ENCODE data around the gene SLC39A9.

The SLC39A9 gene

GRCh38 chr14:69424149-69424923 lies 25.8 kb downstream of the SLC39A9 start:
- DNase-seq (ENCODE audit: low read depth in 2 of 2): no peak

- DNase-seq (ENCODE audit: low read depth in 2 of 2): no peak
Measured at GRCh38 chr14:69427596-69427995, 29.1 kb downstream of the SLC39A9 start.

DNA sequence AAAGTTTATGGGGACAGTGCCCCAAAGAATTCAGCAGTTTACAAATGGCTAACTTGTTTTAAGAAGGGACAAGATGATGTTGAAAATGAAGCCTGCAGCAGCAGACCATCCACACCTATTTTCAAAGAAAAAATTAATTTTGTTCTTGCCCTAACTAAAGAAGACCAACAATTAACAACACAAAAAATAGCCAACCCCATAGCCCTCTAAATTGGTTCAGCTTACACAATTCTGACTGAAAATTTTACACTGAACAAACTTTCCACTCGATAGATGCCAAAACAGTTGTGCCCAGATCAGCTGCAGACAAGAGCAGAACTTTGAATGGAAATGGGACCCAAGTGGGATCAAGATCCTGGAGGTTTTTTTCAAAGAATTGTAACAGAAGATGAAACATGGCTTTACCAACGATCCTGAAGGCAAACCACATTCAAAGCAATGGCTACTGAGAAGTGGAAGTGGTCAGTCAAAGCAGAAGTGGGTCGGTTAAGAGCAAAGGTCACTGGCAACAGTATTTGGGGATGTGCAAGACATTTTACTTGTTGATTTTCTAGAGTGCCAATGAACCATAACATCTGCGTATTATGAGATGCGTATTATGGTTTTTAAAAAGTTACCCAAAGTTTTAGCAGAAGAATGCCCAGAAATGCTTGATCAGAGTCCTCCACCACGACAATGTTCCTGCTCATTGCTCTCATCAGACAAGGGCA lies 30.0 kb downstream of the SLC39A9 start:
- no peak for DNase-seq (ENCODE audit: low read depth in 2 of 2)

DNA sequence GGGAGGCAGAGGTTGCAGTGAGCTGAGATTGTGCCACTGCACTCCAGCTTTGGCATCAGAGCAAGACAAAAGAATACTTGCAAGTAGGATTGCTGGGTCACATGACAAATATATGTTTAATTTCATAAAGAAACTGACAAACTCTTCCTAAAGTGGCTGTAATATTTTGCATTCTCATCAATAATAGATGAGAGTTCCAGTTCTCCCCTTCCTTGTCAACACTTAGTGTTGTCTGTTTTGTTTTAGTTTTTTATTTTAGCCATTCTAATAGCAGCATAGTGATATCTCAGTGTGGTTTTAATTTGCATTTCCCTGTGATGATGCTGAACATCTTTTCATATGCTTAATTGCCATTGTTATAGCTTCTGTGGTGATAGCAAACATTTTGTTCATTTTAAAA lies 31.2 kb downstream of the SLC39A9 start:
- no peak for DNase-seq (ENCODE audit: low read depth in 2 of 2)

DNA sequence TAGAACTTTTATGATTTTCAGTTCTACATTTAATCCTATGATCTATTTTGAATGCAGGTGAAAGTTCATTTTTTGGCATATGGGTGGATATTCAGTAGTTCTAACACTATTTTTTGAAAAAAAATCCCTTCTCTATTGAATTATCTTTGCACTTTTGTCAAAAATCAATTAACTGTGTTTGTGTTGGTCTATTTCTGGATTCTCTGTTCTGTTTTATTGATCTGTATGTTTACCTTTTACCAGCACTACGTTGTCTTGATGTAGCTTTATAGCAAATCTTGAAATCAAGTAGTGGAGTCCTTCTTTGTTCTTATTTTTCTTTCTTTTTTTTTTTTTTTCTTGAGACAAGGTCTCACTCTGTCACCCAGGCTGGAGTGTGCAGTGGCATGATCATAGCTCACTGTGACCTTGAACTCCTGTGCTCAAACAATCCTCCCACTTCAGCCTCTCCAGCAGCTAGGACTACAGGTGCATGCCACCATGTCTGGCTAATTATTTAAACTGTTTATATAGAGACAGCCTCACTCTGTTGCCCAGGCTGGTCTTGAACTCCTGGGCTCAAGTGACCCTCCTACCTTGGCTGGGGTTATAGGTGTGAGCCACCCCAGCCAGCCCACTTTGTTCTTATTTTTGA lies 31.9 kb downstream of the SLC39A9 start:
- no peak for DNase-seq (ENCODE audit: low read depth in 2 of 2)

- DNase-seq (ENCODE audit: low read depth in 2 of 2): no peak
Measured at GRCh38 chr14:69432364-69432763, 33.9 kb downstream of the SLC39A9 start.

DNA sequence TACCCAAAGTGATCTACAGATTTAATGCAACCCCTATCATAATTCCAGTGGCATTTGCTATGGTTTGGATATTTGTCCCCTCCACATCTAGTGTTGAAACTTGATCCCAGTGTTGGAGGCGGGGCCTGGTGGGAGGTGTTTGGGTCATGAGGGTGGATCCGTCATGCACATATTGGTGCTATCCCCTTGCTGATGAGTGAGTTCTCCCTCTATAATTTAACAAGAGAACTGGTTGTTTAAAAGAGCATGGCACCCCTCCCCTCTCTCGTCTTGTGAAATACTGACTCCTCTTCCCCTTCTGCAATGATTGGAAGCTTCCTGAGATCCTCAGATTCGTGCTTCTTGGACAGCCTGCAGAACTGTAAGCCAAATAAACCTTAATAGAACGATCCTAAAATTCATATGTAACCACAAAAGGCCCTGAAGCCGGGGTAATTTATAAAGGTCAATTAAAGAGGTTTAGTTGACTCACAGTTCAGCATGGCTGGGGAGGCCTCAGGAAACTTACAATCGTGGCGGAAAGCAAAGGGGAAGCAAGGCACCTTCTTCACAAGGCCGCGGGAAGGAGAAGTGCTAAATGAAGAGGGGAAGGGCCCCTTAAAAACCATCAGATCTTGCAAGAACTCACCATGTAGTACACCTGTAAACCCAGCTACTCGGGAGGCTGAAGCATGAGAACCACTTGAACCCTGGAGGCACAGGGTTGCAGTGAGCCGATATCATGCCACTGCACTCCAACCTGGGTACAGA lies 41.2 kb downstream of the SLC39A9 start:
- DNase-seq (ENCODE audit: low read depth in 2 of 2): no peak

DNA sequence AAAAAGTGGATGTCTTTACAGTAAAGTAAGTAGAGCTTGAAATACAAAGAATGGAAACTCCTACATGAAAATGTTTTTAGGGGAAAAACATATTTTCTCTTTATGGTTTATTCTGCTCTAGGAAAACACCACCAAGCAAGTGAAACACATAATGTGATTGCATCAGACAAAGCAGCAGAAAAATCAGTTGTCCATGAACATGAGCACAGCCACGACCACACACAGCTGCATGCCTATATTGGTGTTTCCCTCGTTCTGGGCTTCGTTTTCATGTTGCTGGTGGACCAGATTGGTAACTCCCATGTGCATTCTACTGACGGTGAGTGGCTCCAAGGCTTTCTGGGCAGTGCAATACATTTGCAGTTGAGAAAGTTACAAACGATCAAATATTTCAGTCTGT lies 43.5 kb downstream of the SLC39A9 start:
- DNase-seq (ENCODE audit: low read depth in 2 of 2): no peak

DNA sequence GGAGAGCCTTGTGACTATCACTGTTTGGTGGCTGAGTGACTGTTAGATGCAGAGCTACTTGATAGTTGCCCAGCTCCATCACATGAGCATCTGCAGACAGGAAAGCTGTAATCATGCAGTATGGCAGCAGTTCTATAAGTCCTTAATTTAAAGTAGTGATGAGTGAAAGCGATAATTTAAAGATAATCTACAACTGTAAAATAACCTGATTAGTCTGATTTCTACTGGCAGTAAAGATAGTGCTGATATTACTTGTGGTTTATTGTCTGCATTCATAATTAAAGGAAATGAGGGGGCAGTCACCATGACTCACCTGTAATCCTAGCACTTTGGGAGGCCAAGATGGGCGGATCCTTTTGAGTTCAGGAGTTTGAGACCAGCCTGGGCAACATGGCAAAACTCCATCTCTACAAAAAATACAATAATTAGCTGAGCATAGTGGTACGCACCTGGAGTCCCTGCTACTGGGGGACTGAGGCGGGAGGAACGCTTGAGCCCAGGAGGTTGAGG lies 44.9 kb downstream of the SLC39A9 start:
- no peak for DNase-seq (ENCODE audit: low read depth in 2 of 2)

- no peak for DNase-seq (ENCODE audit: low read depth in 2 of 2)
Measured at GRCh38 chr14:69449216-69449615, 50.7 kb downstream of the SLC39A9 start.

- no peak for DNase-seq (ENCODE audit: low read depth in 2 of 2)
Measured at GRCh38 chr14:69451941-69452340, 53.4 kb downstream of the SLC39A9 start.

- no peak for DNase-seq (ENCODE audit: low read depth in 2 of 2)
Measured at GRCh38 chr14:69458350-69458749, 59.9 kb downstream of the SLC39A9 start.

GRCh38 chr14:69459122-69459521 lies 60.6 kb downstream of the SLC39A9 start:
- no peak for DNase-seq (ENCODE audit: low read depth in 2 of 2)

DNA sequence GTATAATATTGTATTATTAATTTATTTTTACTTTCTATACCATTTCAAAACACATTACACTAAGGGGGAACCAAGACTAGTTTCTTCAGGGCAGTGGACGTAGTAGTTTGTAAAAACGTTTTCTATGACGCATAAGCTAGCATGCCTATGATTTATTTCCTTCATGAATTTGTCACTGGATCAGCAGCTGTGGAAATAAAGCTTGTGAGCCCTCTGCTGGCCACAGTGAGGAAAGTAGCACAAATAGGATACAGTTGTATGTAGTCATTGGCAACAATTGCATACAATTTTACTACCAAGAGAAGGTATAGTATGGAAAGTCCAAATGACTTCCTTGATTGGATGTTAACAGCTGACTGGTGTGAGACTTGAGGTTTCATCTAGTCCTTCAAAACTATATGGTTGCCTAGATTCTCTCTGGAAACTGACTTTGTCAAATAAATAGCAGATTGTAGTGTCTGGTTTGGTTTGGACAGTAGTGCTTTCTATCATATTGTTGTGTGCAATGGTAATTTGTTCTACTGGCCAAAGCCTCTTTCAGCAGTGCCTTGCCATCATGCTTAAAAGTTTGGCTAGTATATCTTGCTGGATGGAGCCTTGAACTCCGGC lies 61.7 kb downstream of the SLC39A9 start:
- peak; percentile 7 to 25 for DNase-seq (ENCODE audit: low read depth in 2 of 2)

GRCh38 chr14:69464379-69464778 lies 65.9 kb downstream of the SLC39A9 start:
- DNase-seq (ENCODE audit: low read depth in 2 of 2): no peak

DNA sequence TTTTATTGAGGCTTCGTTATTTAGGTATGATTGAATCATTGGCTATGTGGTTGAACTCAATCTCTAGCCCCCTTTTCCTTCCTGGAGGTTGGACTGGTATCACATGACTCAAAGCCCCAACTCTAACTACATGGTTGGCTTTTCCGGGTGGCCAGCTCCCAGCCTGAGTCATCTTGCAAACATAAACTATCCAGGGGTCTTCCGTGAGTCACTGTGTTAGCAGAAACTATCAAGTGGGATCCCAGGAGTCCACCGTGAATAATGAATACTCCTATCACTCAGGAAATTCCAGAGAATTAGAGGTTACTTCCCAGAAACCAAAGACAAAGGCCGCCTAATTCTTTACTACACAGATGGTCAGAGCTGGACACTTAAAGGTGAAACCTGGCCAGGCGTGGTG lies 66.3 kb downstream of the SLC39A9 start:
- DNase-seq (ENCODE audit: low read depth in 2 of 2): no peak

DNA sequence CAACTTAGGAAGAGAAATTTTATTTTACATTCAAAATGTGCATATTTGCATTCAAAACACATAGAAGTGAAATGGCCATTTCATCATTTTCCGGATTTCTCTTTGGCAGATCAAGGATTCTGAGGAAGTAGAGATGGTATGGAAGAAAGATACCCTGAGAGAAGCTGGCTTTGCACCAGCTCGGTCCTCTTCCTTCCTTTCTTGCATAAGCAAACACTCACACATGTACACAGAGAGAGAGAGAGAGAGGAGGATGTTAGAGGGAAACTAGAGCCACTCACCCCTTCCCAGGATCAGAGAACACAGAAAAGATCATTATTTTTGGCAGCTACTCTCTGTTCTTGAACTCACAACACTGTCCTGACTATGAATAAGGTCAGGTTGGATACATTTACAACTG lies 70.5 kb downstream of the SLC39A9 start:
- no peak for DNase-seq (ENCODE audit: low read depth in 2 of 2)

GRCh38 chr14:69471436-69471835 lies 72.9 kb downstream of the SLC39A9 start:
- no peak for DNase-seq (ENCODE audit: low read depth in 2 of 2)

GRCh38 chr14:69471916-69472315 lies 73.4 kb downstream of the SLC39A9 start:
- DNase-seq (ENCODE audit: low read depth in 2 of 2): no peak

DNA sequence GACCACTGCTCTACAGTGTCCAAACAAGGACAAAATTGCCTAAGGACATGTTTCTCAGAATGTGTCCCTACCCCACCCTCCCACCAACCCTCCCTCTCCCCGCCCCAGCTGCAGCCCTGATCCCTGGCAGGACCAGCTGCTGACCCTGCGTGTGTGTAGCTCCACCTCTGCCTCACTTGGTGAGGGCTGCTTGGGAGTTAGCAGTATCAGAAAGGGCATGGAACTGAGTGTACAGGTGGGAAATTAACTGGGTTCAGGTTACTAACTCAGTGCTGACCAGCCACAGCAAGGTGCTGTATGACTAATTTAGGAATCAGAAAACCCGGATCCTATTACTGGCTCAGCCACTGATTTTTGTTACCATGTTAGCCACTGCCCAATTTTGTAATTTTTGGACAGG lies 74.8 kb downstream of the SLC39A9 start:
- no peak for DNase-seq (ENCODE audit: low read depth in 2 of 2)

DNA sequence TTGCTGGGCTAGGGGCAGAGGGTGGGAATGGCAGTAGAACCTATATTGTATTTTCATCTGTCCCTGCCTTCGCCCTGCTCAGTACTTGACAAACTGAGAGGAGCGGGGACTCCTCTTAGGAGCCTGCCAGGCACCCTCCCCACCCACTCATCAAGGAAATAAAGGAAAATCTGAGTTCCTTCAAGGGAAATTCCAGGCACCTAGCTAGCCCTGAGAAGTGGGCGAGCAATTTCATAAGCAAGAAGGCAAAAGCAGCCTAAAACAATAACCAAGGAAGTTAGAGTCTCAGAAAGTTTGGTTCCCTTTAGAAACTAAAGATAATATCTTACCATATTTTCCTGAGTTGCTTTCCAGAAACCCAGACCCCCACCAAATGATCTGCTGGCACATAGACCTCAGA lies 75.5 kb downstream of the SLC39A9 start:
- DNase-seq (ENCODE audit: low read depth in 2 of 2): no peak
